Loucy (cell line): ENCODE data around the gene RPP25L.

Experiments
- CTCF ChIP-seq: fragments of 200-600 bp; sonication (generic); conservative IDR thresholded peaks from 2 replicates; pipeline ENCODE4 v1.5.1; 2014; ENCODE audit warnings: mild to moderate bottlenecking, antibody characterized with exemption, low read length
- EZH2phosphoT487 ChIP-seq: fragments of 200-600 bp; IDR thresholded peaks from 2 replicates; pipeline ENCODE4 v1.6.1; 2018; ENCODE audit warnings: antibody characterized with exemption, mild to moderate bottlenecking, moderate library complexity, borderline replicate concordance

DNA sequence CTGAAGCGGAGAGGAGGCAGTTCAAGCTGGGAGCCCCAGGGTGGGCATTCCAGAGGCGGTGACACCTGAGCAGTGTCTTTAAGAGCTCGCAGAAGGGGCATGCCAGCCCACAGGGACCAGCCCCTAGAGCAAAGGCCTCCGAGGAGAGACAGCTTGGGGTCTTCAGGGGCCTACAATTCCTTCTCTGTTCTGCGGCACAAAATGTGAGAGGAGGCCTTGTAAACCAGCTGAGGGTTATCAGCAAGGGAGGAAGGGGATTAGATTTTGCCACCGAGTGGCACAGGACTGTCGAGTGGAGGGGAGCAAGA lies 26.2 kb upstream of the RPP25L start:
- TF ChIP-seq EZH2phosphoT487, result no peak
- TF ChIP-seq CTCF, result no peak
